Stomach (tissue), 4 donors: ENCODE results near the gene MCEMP1.

Experiments used
- CTCF ChIP-seq, 7 experiments: fragments of 450-650 bp in 4 of 7; fragments of 200-600 bp in 3 of 7; sonication (generic) in 3 of 7; IDR thresholded peaks; one replicate each; pipeline ENCODE4 v1.5.1; 2016 to 2019; ENCODE audit warnings: antibody characterized with exemption in 7 of 7, control low read depth in 2 of 7, mild to moderate bottlenecking in 1 of 7
- EP300 ChIP-seq: sonication (generic); formaldehyde crosslinking; IDR thresholded peaks from one replicate; pipeline ENCODE4 v1.6.1; 2017; ENCODE audit warnings: antibody characterized with exemption

- TF ChIP-seq CTCF (IDR thresholded peaks at IDR 0.05) = no peak
- no peak for TF ChIP-seq EP300
Observed at GRCh38 chr19:7706955-7707456, 30.1 kb downstream of the MCEMP1 start.
